GM12878 (cell line): Measurements from ENCODE around the gene LGALS4. TPM values are rescaled to one million over a fixed set of nuclear protein-coding genes. Genes with fewer than 3 reads are reported as not detected.

Experiments used
- ATAC-seq: fragments of 200-7000 bp; cut with Tn5 transposase; 3 replicates; pipeline ENCODE4 v1.9.1; 2020; ENCODE audit warnings: mild to moderate bottlenecking, moderate library complexity
- BruUV-seq: library from RNA; stranded (reverse); fragments of 400-500 nt; replicated peaks from 2 replicates; lab custom pipeline; 2021; lab: Mats Ljungman, UMichigan
- CTCF ChIA-PET: fragments of 300-600 bp; sonication (Branson Sonifier 250); formaldehyde crosslinking; extraction: SDS; loops from one replicate; lab custom pipeline; 2021; ENCODE audit warnings: inconsistent platforms; lab: Yijun Ruan, JAX
- POLR2A ChIA-PET: fragments of 350-600 bp; formaldehyde crosslinking; extraction: SDS; loops from one replicate; lab custom pipeline; 2021; ENCODE audit warnings: inconsistent platforms; lab: Charles Lee
- RAD21 ChIA-PET: fragments of 300-600 bp; sonication (Branson Sonifier 250); formaldehyde crosslinking; loops from one replicate; lab custom pipeline; 2023; ENCODE audit warnings: antibody characterized with exemption; ENCODE audit not compliant: unreplicated experiment; lab: Charles Lee
- SMC1A ChIA-PET: fragments of 300-600 bp; sonication (Branson Sonifier 250); formaldehyde crosslinking; loops from one replicate; lab custom pipeline; 2023; ENCODE audit not compliant: unreplicated experiment, uncharacterized antibody; lab: Charles Lee
- DNase-seq: peaks from one replicate; pipeline ENCODE4 v3.0.0-alpha.2; 2011; ENCODE audit warnings: low read depth, low spot score
- FAIRE-seq: peaks from 3 replicates; lab custom pipeline; 2011; peaks lifted over from hg19 to GRCh38; lab: Jason Lieb, UNC
- H2AFZ ChIP-seq: 2 replicates; pipeline ENCODE4 v1.6.0; 2011; ENCODE audit warnings: low read depth, low read length, control low read depth; ENCODE audit not compliant: control insufficient read depth
- H3K27ac ChIP-seq: 2 replicates; pipeline ENCODE4 v1.5.1; 2011; ENCODE audit warnings: control low read depth; ENCODE audit not compliant: control insufficient read depth, insufficient read depth
- H3K27me3 ChIP-seq, 2 experiments: replicated peaks in 1 of 2; 2 replicates each; pipeline versions ENCODE4 v1.6.0 to v1.6.1; 2011; ENCODE audit warnings: low read length in 1 of 2; ENCODE audit not compliant: control insufficient read depth in 2 of 2, insufficient read depth in 2 of 2
- H3K36me3 ChIP-seq, 2 experiments: 2 replicates each; pipeline ENCODE4 v1.5.1; 2011; ENCODE audit warnings: low read length in 1 of 2; ENCODE audit not compliant: control insufficient read depth in 2 of 2, insufficient read depth in 2 of 2
- H3K4me1 ChIP-seq: 2 replicates; pipeline ENCODE4 v1.6.1; 2011; ENCODE audit warnings: mild to moderate bottlenecking, low read length, moderate library complexity, mixed read lengths; ENCODE audit not compliant: control insufficient read depth, insufficient read depth
- H3K4me2 ChIP-seq: 2 replicates; pipeline ENCODE4 v1.6.0; 2011; ENCODE audit warnings: control low read depth; ENCODE audit not compliant: control insufficient read depth, insufficient read depth
- H3K4me3 ChIP-seq: fragments of 200-600 bp; sonication (generic); 2 replicates; pipeline ENCODE4 v1.5.1; 2016
- H3K79me2 ChIP-seq: 2 replicates; pipeline ENCODE4 v1.6.0; 2011; ENCODE audit warnings: low read length; ENCODE audit not compliant: control insufficient read depth, insufficient read depth
- H3K9ac ChIP-seq: 2 replicates; pipeline ENCODE4 v1.8.0; 2011; ENCODE audit warnings: low read length, control low read depth, mixed read lengths; ENCODE audit not compliant: control insufficient read depth, insufficient read depth
- H3K9me3 ChIP-seq: replicated peaks from 3 replicates; pipeline ENCODE4 v1.5.1; 2011; ENCODE audit warnings: mild to moderate bottlenecking, low read length; ENCODE audit not compliant: control insufficient read depth, insufficient read depth
- H4K20me1 ChIP-seq: 2 replicates; pipeline ENCODE4 v1.6.0; 2011; ENCODE audit not compliant: control insufficient read depth, insufficient read depth
- CEBPZ ChIP-seq: fragments of 150-350 bp; IDR thresholded peaks from 2 replicates; pipeline ENCODE4 v1.6.1; 2016; ENCODE audit warnings: low read depth, low read length
- MTA3 ChIP-seq: IDR thresholded peaks from 2 replicates; pipeline ENCODE4 v1.6.1; 2012; ENCODE audit warnings: low read length, inconsistent platforms, borderline replicate concordance
- PML ChIP-seq: IDR thresholded peaks from 2 replicates; pipeline ENCODE4 v1.6.1; 2012; ENCODE audit warnings: low read length, inconsistent platforms
- POLR2A ChIP-seq: IDR thresholded peaks from 2 replicates; pipeline ENCODE4 v1.6.1; 2011; ENCODE audit warnings: low read depth, mild to moderate bottlenecking, low read length
- RUNX3 ChIP-seq: IDR thresholded peaks from 2 replicates; pipeline ENCODE4 v1.6.1; 2012; ENCODE audit warnings: low read length, inconsistent platforms
- SMAD5 ChIP-seq: IDR thresholded peaks from 2 replicates; pipeline ENCODE4 v1.6.1; 2016; ENCODE audit warnings: antibody characterized with exemption, low read depth
- SRF ChIP-seq, 2 experiments: IDR thresholded peaks; 2 replicates each; pipeline ENCODE4 v1.6.1; 2011; ENCODE audit warnings: low read depth in 2 of 2, low read length in 2 of 2, mild to moderate bottlenecking in 1 of 2, moderate library complexity in 1 of 2
- ZBTB33 ChIP-seq: fragments of 450-650 bp; IDR thresholded peaks from 2 replicates; pipeline ENCODE4 v1.6.1; 2017; ENCODE audit warnings: mild to moderate bottlenecking
- ZNF384 ChIP-seq: IDR thresholded peaks from 2 replicates; pipeline ENCODE4 v1.6.1; 2012; ENCODE audit warnings: low read depth, mild to moderate bottlenecking, low read length, improper control_type of control experiment, borderline replicate concordance
- WGBS: methylation state at CpG from one replicate; pipeline ENCODE4 v1.1.6; 2016; ENCODE audit warnings: low lambda C conversion rate; ENCODE audit not compliant: insufficient replicate concordance, insufficient coverage; ENCODE audit errors: missing lambda C conversion rate; 5-methylcytosine and 5-hydroxymethylcytosine counted together
- in situ Hi-C: fragments of 300-500 bp; cut with MboI; formaldehyde crosslinking; loops from 9 replicates; pipeline ENCODE4 v1.14.3; 2018; ENCODE audit warnings: mixed read lengths
- intact Hi-C: fragments of 100-400 bp; cut with micrococcal nuclease; formaldehyde crosslinking; loops from one replicate; pipeline ENCODE4 v1.14.2; 2022; ENCODE audit not compliant: unreplicated experiment
- polyA plus RNA-seq, 11 experiments: library from polyadenylated mRNA; depleted of rRNA in 4 of 11; unstranded in 6 of 11; stranded (reverse) in 5 of 11; fragments of >200 nt; fragmentation: Nextera tagmentation in 4 of 11; fragmentation: Illumina TruSeq in 1 of 11; extraction: Ambion mirVana in 4 of 11; extraction: Trizol in 1 of 11; gene quantifications; 1 replicate in 1 of 11; 2 replicates in 10 of 11; pipeline versions ENCODE4 v1.2.1 to v1.2.3, GENCODE V29; 2011 to 2016; ENCODE audit warnings: inconsistent platforms in 2 of 11, missing spikeins in 2 of 11, low read depth in 1 of 11
- total RNA-seq, 4 experiments: library from RNA; depleted of rRNA in 3 of 4; stranded (reverse); fragments of >200 nt in 3 of 4; fragmentation: Illumina TruSeq in 1 of 4; extraction: Trizol in 1 of 4; gene quantifications; 2 replicates each; pipeline versions ENCODE4 v1.2.1 to v1.2.3, GENCODE V29; 2013 to 2021

The LGALS4 gene
- total and polyA plus RNA-seq, 10 of the 15 experiments (the other 5 are each of a cell fraction or from before 2014, with no cell fraction given) = 0.13 to 2.1 (median 0.26) TPM; not detected in 4

GRCh38 chr19:38841787-38842438, 29.2 kb upstream of the LGALS4 start:
- in situ Hi-C loops (no loop called here), intact Hi-C loops (no loop called here)
- no peak overlapping the region for H2AFZ ChIP-seq
- ChIA-PET RAD21 (interaction anchor here (1.1 to 1.6 kb wide), 3 partner anchors 10 to 439 kb away, joined by 3 to 4 read pairs (median 4); partner anchors contain the start of genes ECH1 and FAM98C), SMC1A (interaction anchor here (0.5 to 0.8 kb wide), 3 partner anchors 10 to 87 kb away, joined by 3 to 4 read pairs (median 3); no protein-coding TSS in a partner anchor), CTCF (interaction anchor here (0.6 to 1.6 kb wide), 5 partner anchors 24 to 440 kb away, joined by 3 to 6 read pairs (median 3); no protein-coding TSS in a partner anchor), POLR2A (interaction anchor here (0.6 to 1.2 kb wide), 2 partner anchors 10 to 396 kb away, joined by 3 to 7 read pairs; partner anchors contain the start of gene ECH1)
- DNase-seq (no peak), FAIRE-seq (no peak), ATAC-seq (no peak)
- BruUV-seq = no TSS peak
- no peaks in the 10 kb centered on the region for H3K27me3 ChIP-seq
- peaks cover 37% of the 10 kb centered on the region for H3K79me2 ChIP-seq
- 91% methylated on average over 19 of the region's 19 CpGs for WGBS
- H3K9ac ChIP-seq = no peak overlapping the region
- no peaks in the 10 kb centered on the region for H3K9me3 ChIP-seq
- H3K4me1 ChIP-seq = peaks cover 23% of the 10 kb centered on the region
- H3K4me3 ChIP-seq = no peak overlapping the region
- H4K20me1 ChIP-seq = peaks cover 9% of the 10 kb centered on the region
- no peak overlapping the region for H3K27ac ChIP-seq
- TF ChIP-seq ZBTB33 = peak; percentile 58; the same call in 1 of the 2 replicates
- 0 out of 2 replicates have a peak, but pooled peaks have one; percentile 19 for TF ChIP-seq SMAD5
- peak; percentile 41; the same call in 1 of the 2 replicates for TF ChIP-seq ZNF384
- TF ChIP-seq CEBPZ = no peak
- no peak for TF ChIP-seq MTA3
- TF ChIP-seq PML = peak; percentile 17; the same call in 1 of the 2 replicates
- TF ChIP-seq SRF (IDR thresholded peaks at IDR 0.05; ENCODE audit: low read depth in 2 of 2, low read length in 2 of 2) = no peak
- 0 out of 2 replicates have a peak, but pooled peaks have one; percentile 14 for TF ChIP-seq RUNX3
- peak; percentile 72 for TF ChIP-seq POLR2A
- H3K4me2 ChIP-seq = no peak overlapping the region
- H3K36me3 ChIP-seq = peaks cover 58 to 80% of the 10 kb centered on the region in 2 experiments
